GM06990 (cell line): ENCODE results near the gene PRTG.

Experiments used
- DNase-seq: peaks from one replicate; pipeline ENCODE4 v3.0.0-alpha.2; 2011; ENCODE audit not compliant: insufficient read length; ENCODE audit errors: extremely low read depth
- H3K27me3 ChIP-seq: replicated peaks from 2 replicates; pipeline ENCODE4 v1.6.0; 2011; ENCODE audit warnings: low read length; ENCODE audit not compliant: control insufficient read depth, insufficient read depth
- H3K36me3 ChIP-seq: 2 replicates; pipeline ENCODE4 v1.5.1; 2011; ENCODE audit warnings: low read length; ENCODE audit not compliant: control insufficient read depth, insufficient read depth
- H3K4me3 ChIP-seq: replicated peaks from 2 replicates; pipeline ENCODE4 v1.5.1; 2011; ENCODE audit warnings: low read depth, mild to moderate bottlenecking, control low read depth, low read length
- CTCF ChIP-seq: IDR thresholded peaks from 2 replicates; pipeline ENCODE4 v1.5.1; 2011; ENCODE audit warnings: low read length, control low read depth, mild to moderate bottlenecking, inconsistent platforms; ENCODE audit not compliant: insufficient read depth, poor library complexity, severe bottlenecking

The PRTG gene

GRCh38 chr15:55750706-55751105 is 7.8 kb upstream of the PRTG start:
- H3K27me3 ChIP-seq, result no peaks in the 10 kb centered on the region; the same call in 1 of the 2 replicates
- no peak for DNase-seq
- no peak for TF ChIP-seq CTCF
- no peak overlapping the region for H3K4me3 ChIP-seq
- no peaks in the 10 kb centered on the region for H3K36me3 ChIP-seq

DNA sequence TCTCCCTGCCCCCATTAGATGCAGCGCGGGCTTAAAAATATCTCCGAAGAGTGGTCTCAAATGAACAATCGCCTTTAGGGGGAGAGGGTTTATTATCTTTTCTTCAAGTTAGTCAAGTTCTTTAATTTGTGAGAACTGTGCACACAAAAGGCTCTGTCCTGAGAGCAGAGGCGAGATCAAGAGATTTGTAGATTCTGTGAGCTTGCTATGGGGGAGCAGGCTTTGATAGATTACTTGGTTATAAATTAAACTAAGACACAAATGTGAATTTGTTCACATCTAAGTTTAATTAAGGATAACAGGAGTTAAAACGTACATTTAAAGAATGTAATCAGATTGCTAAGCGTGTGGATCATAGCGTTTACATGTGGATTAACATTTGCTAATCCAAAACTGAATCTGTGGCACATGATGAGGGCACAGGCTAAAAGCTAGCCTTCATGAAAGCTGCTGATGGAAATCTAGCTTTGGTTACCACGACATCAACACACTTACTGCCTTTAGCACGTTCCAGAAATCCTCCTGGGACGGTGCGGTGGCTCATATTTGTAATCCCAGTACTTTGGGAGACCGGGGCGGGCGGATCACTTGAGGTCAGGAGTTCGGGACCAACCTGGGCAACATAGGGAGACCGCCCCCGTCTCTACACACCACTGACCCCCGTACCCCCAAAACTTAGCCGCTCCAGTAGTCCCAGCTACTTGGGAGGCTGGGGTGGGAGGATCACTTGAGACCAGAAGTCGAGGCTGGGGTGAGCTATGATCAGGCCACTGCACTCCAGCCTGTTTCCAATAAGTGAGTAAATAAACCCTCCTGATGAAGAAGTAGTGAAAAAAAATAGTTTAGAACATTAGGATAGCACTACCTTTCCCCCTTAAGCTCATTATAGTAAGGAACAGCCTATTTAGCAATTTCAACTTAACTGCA is 1.0 kb upstream of the PRTG start:
- no peak for TF ChIP-seq CTCF
- Histone ChIP-seq H3K4me3 (no peak overlapping the region), H3K36me3 (no peaks in the 10 kb centered on the region), H3K27me3 (peaks cover 3% of the 10 kb centered on the region)
- no peak for DNase-seq

GRCh38 chr15:55742498-55742926 is 440 bp downstream of the PRTG start:
- peak overlapping the region; percentile 64 for H3K4me3 ChIP-seq
- H3K27me3 ChIP-seq, result peaks cover 3% of the 10 kb centered on the region
- TF ChIP-seq CTCF, result no peak
- peak; percentile 27 for DNase-seq
- H3K36me3 ChIP-seq, result no peaks in the 10 kb centered on the region

DNA sequence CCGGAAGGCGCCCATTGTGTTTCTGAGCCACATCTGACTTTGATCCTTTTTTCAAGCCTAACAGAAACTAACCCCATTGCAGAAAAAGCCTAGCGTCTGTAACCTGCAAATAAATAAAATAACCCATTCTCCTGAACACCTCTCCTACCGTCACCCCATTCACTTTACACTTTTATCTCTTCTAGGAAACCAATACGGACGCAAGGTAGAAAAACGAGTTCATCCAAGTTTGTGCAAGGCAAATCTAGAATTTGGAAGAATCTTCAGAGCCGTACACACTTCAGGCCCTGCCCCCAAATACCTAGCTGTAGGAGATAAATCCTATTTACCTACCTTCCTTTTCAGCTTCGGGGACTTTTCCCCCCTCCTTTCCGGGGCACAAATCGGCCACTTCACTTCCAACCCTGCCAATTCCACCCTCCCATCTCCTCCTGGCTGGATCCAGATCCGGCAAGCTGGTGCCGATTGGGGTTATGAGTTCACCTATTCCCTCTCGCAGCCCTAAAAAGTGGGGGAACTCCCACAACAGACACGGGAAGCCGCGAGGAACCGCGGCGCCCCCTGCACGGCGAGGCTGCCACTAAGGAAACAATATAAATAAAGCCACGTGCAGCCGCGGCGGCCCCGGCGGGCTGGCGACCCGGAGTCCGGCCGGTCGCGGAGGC is 987 bp downstream of the PRTG start:
- peak; percentile 43 for DNase-seq
- Histone ChIP-seq H3K36me3 (no peaks in the 10 kb centered on the region), H3K4me3 (peak overlapping the region; percentile 64), H3K27me3 (peaks cover 3% of the 10 kb centered on the region)
- peak; percentile 2 for TF ChIP-seq CTCF

DNA sequence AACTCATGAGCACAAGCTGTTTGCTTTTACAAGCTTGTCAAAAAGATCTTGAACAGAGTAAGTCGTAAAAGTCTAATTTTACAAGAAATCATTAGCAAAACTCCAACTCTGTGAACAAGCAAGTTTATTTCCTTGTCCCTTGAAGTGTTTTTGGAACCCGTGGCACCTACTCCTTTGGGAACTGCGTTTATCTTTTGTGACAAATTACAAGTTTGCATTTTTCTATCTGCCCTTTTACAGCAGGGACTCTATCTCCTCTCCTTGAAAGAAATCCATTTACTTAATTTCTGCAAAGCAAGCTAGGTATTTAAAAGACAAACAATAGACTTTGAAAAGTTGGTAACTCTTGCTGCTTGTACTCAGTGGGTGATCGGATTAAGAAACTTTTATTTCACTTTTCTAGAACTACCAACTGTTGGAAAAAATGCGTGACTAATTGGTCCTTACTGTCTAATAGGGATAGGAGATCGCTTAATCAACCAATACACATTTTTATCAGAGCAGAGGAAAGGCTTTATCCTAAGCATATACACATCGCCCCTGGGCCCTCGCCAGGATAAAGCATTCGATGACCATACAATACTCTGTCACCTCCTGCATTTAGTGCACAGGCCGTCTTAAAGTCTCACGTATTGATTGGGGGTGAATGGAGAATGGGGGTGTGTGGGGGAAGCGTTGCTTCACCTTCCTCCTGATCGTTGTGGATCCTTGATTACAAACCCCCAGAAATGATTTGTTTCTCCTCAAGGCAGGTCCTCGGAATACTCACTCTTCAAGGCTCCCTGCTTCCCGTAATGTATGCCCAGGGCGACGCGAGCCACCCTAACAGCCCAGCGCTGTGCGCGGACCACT is 1.7 kb downstream of the PRTG start:
- Histone ChIP-seq H3K36me3 (no peaks in the 10 kb centered on the region), H3K4me3 (no peak overlapping the region), H3K27me3 (peaks cover 3% of the 10 kb centered on the region)
- DNase-seq, result no peak
- TF ChIP-seq CTCF, result no peak
